D341Med (cell line): ENCODE measurements around the gene ZNF81.
"Not testable (repeated sequence)": the region's sequence is repeated elsewhere in the genome, so short reads cannot be mapped to it uniquely, and the experiment has no call there.

Experiments
- DNase-seq: peaks from one replicate; pipeline ENCODE4 v3.0.0; 2012; ENCODE audit warnings: low spot score

Gene ZNF81

GRCh38 chrX:47936224-47936939 is 99.7 kb downstream of the ZNF81 start:
- DNase-seq = no peak

- DNase-seq = no peak
These were observed 100.2 kb downstream of the ZNF81 start for GRCh38 chrX:47936940-47937317.

DNA sequence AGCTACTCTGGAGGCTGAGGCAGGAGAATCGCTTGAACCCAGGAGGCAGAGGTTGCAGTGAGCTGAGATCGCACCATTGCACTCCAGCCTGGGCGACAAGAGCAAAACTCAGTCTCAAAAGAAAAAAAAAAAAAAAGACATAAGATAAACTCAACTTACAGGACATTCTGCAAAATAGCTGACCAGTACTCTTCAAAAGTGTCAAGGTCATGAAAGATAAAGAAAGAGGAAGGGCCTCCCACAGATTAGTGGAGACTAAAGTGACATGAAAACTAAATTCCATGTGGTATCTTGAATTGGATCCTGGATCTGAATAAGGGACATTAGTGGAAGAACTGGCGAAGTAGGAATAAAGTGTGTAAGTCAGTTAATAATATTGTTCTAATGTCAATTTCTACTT is 103.7 kb downstream of the ZNF81 start:
- no peak for DNase-seq

GRCh38 chrX:47941423-47941822 is 104.7 kb downstream of the ZNF81 start:
- no peak for DNase-seq

DNA sequence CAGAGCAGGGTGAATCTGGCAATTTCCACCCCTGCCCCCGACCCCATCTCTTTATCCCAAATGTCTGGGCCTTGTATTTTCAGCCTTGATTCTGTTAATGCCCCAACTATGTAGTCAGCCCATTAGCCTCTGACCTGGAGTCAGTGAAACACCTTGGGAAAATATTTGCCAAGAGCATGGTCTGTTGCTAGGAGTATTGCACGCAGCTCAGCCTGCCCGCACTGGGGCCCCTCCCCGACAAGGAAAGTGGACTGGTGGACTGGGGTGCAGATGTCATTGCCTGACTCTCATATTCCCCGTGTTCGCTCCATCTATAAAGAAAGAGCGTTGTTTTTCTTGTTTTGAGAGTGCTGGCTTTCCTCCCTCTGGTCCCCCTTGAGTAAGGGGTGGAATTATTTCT is 118.6 kb downstream of the ZNF81 start:
- DNase-seq = not testable (repeated sequence)

DNA sequence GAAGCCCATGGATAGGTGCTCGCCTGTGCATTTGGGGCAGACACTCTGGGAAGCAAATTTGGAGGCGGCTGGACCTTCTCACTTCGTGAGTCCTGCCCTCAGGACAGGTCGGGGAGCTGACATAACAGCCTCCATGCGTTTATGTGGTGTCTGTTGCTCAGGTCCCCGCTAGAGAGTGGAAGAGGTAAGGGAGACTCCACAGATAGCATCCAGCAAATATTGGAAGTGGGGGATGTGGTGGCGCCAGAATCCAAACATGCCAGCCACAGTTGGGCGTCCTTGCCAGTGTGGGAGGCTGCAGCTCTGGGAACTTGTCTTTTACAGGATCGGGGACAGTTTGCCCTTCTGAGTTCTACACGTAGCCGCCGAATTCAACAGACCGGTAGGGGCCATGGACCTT is 119.3 kb downstream of the ZNF81 start:
- DNase-seq = no peak

- not testable (repeated sequence) for DNase-seq
These were observed 121.5 kb downstream of the ZNF81 start for GRCh38 chrX:47958206-47958605.

GRCh38 chrX:47958761-47959342 is 122.2 kb downstream of the ZNF81 start:
- no peak for DNase-seq

DNA sequence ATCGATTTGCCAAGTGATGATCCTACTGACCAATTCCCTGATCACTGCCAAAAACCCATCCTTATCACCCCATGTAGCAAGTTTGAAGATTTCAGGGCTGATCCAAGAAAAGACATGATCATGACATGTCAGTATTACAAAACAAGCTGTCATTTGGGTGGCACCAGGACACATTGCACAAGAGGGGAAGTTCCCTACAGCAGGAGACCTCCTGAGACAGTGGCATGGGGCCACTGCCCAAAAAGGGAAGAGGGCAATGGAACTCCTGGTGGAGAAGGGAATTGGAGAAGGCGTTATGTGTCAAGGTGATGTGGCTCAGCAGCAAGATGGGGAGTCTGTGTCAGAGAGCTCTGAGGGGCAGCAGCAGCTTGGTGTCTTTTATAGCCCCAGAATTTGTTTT is 123.7 kb downstream of the ZNF81 start:
- no peak for DNase-seq

- DNase-seq = not testable (repeated sequence)
These were observed 125.1 kb downstream of the ZNF81 start for GRCh38 chrX:47961830-47962229.

DNA sequence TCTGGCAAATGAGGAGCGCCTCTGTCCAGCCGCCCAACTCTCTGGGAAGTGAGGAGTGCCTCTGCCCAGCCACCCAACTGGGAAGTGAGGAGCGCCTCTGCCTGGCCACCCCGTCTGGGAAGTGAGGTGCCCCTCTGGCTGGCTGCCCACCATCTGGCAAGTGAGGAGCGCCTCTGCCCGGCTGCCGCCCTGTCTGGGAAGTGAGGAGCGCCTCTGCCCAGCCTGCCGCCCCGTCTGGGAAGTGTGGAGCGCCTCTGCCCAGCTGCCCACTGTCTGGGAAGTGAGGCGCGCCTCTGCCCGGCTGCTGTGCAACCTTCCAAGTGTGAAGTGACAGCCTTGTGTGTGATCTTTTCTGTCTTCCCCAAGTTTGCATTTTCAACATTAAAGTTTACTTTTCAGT is 128.8 kb downstream of the ZNF81 start:
- DNase-seq = not testable (repeated sequence)
